ENCODE measurements around the gene WDR19.

GRCh38 chr4:39205000-39205399 lies 22.7 kb downstream of the WDR19 start:
- TF ChIP-seq CTCF (conservative IDR thresholded peaks at IDR 0.05 in 1 of 2, IDR thresholded peaks at IDR 0.05 in 1 of 2; ENCODE audit: low read depth in 1 of 2, low read length in 2 of 2) = no peak
- no peak for TF ChIP-seq EZH2 (IDR thresholded peaks at IDR 0.05; ENCODE audit: low read length, missing control alignments)

Measured in fibroblast of lung (primary cell).